Body of pancreas (tissue), 4 donors: Measurements from ENCODE around the gene HSPB7. TPM values are rescaled to one million over a fixed set of nuclear protein-coding genes. Genes with fewer than 3 reads are reported as not detected.
"Not testable (repeated sequence)": the region's sequence is repeated elsewhere in the genome, so short reads cannot be mapped to it uniquely, and the experiment has no call there.

Experiments used
- ATAC-seq: fragments of 150-250 bp; one replicate; pipeline ENCODE4 v1.9.1; 2016
- DNase-seq, 4 donors: peaks; one replicate each; pipeline ENCODE4 v3.0.0-alpha.2; 2019
- H3K27ac ChIP-seq, 4 donors: fragments of 200-600 bp; sonication (generic); 1 replicate in 3 of 4; 2 replicates in 1 of 4; pipeline versions ENCODE4 v1.5.1 to v1.6.1; 2016 to 2019; ENCODE audit warnings: mild to moderate bottlenecking in 1 of 4, mixed read lengths in 1 of 4, moderate library complexity in 1 of 4
- H3K27me3 ChIP-seq, 2 donors: fragments of 200-600 bp; sonication (generic); one replicate each; pipeline ENCODE4 v1.6.0; 2016; ENCODE audit warnings: mild to moderate bottlenecking in 1 of 2
- H3K36me3 ChIP-seq, 2 donors: fragments of 200-600 bp; sonication (generic); replicated peaks in 1 of 2; 2 replicates each; pipeline ENCODE4 v1.5.1; 2016; ENCODE audit warnings: low read depth in 2 of 2; ENCODE audit not compliant: insufficient read depth in 1 of 2
- H3K4me1 ChIP-seq: fragments of 200-600 bp; sonication (generic); one replicate; pipeline ENCODE4 v1.6.0; 2016
- H3K4me3 ChIP-seq, 2 donors: fragments of 200-600 bp; sonication (generic); 1 replicate in 1 of 2; 2 replicates in 1 of 2; pipeline ENCODE4 v1.5.1; 2016 to 2019
- H3K9me3 ChIP-seq, 3 donors: fragments of 200-600 bp; sonication (generic); 1 replicate in 2 of 3; 2 replicates in 1 of 3; pipeline ENCODE4 v1.5.1; 2016
- CTCF ChIP-seq, 7 experiments: fragments of 450-650 bp in 4 of 7; fragments of 200-600 bp in 3 of 7; sonication (generic) in 3 of 7; IDR thresholded peaks; one replicate each; pipeline ENCODE4 v1.5.1; 2016 to 2019; ENCODE audit warnings: antibody characterized with exemption in 7 of 7
- POLR2A ChIP-seq, 3 donors: fragments of 450-650 bp; IDR thresholded peaks; one replicate each; pipeline ENCODE4 v1.6.1; 2016; ENCODE audit warnings: antibody characterized with exemption in 3 of 3, mild to moderate bottlenecking in 2 of 3
- WGBS, 2 donors: methylation state at CpG; one replicate each; pipeline ENCODE4 v1.1.5; 2017; 5-methylcytosine and 5-hydroxymethylcytosine counted together
- intact Hi-C: fragments of 100-400 bp; cut with DNase I; formaldehyde crosslinking; loops from one replicate; pipeline ENCODE4 v1.15.1; 2023
- total RNA-seq, 2 donors: library from RNA; depleted of rRNA; stranded (reverse); fragments of >200 nt; gene quantifications; one replicate each; pipeline ENCODE4 v1.1.0, GENCODE V29; 2016

HSPB7 gene
- total RNA-seq, 2 donors from 2014 or later = 5.7 to 39.9 TPM

DNA sequence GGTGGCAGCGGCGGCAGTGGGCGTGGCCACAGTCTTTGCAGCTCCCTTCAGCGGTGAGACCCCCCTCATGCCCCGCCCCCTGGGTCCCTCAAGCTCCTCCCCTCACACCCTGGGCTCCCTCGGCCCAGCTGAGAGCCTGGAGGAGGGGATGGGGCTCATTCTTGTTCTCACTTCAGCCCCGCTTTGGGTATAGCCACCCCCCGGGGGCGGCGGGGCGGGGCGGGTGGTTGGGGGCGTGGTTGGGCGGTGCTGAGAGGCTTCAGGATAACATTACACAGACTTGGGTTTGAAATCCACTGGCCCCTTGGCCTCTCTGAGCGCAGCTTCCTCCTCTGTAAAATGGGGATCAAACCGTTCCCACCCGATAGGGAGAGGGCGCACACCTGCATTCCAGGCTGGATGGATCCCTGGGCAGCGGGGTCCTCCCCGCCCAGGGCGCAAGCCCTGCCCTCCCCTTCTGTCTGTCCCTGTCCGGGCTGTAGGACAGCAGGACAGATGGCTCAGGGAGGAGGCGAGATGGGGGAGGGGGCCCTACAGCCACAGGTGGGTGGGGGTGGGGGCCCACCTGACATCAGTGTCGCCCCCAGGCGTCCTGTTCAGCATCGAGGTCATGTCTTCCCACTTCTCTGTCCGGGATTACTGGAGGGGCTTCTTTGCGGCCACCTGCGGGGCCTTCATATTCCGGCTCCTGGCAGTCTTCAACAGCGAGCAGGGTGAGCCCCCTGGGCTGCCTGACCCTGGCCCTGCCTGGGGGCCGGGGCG, 9.1 kb upstream of the HSPB7 start:
- no peak overlapping the region for H3K27ac ChIP-seq
- H3K4me3 ChIP-seq = no peak overlapping the region
- H3K36me3 ChIP-seq = no peaks in the 10 kb centered on the region
- ATAC-seq = peak; percentile 36
- intact Hi-C loops = no loop called here
- WGBS, 2 donors = 12 to 29% methylated on average over 11 to 33 of the region's 33 CpGs
- no peaks in the 10 kb centered on the region for H3K27me3 ChIP-seq
- no peaks in the 10 kb centered on the region for H3K9me3 ChIP-seq
- H3K4me1 ChIP-seq = peaks cover 14% of the 10 kb centered on the region
- peak in 3 of 4 donors; percentile 34 to 36 (median 35) for DNase-seq
- no peak for TF ChIP-seq CTCF (IDR thresholded peaks at IDR 0.05)
- no peak for TF ChIP-seq POLR2A (IDR thresholded peaks at IDR 0.05)

GRCh38 chr1:16026302-16026701, 8.5 kb upstream of the HSPB7 start:
- DNase-seq, intact Hi-C loops, H3K4me3 ChIP-seq, H3K27ac ChIP-seq, ATAC-seq, H3K36me3 ChIP-seq, H3K9me3 ChIP-seq, H3K27me3 ChIP-seq: not testable (repeated sequence)
- WGBS, 2 donors = 34 to 79% methylated on average over 5 to 10 of the region's 10 CpGs
- peaks cover 20% of the 10 kb centered on the region for H3K4me1 ChIP-seq

- WGBS, 2 donors = 26 to 64% methylated on average over 3 to 7 of the region's 7 CpGs
- Histone ChIP-seq H3K9me3 (no peaks in the 10 kb centered on the region), H3K36me3 (no peaks in the 10 kb centered on the region), H3K4me1 (peaks cover 35% of the 10 kb centered on the region), H3K27me3 (no peaks in the 10 kb centered on the region), H3K27ac (no peak overlapping the region), H3K4me3 (no peak overlapping the region)
- ATAC-seq (no peak), DNase-seq (no peak)
- TF ChIP-seq POLR2A (IDR thresholded peaks at IDR 0.05) (no peak), CTCF (IDR thresholded peaks at IDR 0.05) (no peak)
- intact Hi-C loops = no loop called here
These were observed 5.3 kb upstream of the HSPB7 start for GRCh38 chr1:16023050-16023653.

DNA sequence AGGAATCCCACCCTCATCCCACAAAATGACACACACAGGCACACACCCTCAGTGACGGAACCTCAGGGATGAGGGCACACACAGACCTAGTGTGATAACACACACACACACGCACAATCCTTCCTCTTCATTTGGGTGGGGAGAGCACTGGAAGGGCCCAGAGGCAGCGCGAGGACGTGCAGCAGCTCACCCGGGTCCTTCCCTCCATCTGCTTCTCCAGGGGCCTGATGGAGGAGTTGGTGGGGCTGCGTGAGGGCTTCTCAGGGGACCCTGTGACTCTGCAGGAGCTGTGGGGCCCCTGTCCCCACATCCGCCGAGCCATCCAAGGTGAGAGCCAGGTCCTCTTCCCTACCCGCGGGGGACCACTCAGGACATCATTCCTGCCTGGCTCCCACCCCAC, 4.5 kb upstream of the HSPB7 start:
- Histone ChIP-seq H3K27ac (no peak overlapping the region), H3K4me1 (peaks cover 41% of the 10 kb centered on the region)

More for the DNA sequence above, 4.5 kb upstream of the HSPB7 start:
- ATAC-seq (no peak), DNase-seq (no peak)
- TF ChIP-seq POLR2A (IDR thresholded peaks at IDR 0.05) = no peak
- TF ChIP-seq CTCF (IDR thresholded peaks at IDR 0.05) = no peak
- no peak overlapping the region for H3K4me3 ChIP-seq
- 72 to 76% methylated on average over 2 to 9 of the region's 11 CpGs for WGBS, 2 donors
- intact Hi-C loops = no loop called here
- no peaks in the 10 kb centered on the region for H3K27me3 ChIP-seq
- H3K36me3 ChIP-seq = no peaks in the 10 kb centered on the region
- no peaks in the 10 kb centered on the region for H3K9me3 ChIP-seq
